Lower leg skin (tissue), 3 donors: ENCODE data around the gene TBKBP1.

Experiments used
- POLR2A ChIP-seq, 2 donors: fragments of 450-650 bp; IDR thresholded peaks; one replicate each; pipeline ENCODE4 v1.6.1; 2016 to 2017; ENCODE audit warnings: antibody characterized with exemption in 2 of 2, mild to moderate bottlenecking in 1 of 2, moderate library complexity in 1 of 2
- TF ChIP-seq, protein P1 (sequence below), 3 donors: fragments of 450-650 bp; IDR thresholded peaks; one replicate each; pipeline ENCODE4 v1.5.1; 2016; ENCODE audit warnings: antibody characterized with exemption in 3 of 3, mild to moderate bottlenecking in 3 of 3, moderate library complexity in 2 of 3

DNA sequence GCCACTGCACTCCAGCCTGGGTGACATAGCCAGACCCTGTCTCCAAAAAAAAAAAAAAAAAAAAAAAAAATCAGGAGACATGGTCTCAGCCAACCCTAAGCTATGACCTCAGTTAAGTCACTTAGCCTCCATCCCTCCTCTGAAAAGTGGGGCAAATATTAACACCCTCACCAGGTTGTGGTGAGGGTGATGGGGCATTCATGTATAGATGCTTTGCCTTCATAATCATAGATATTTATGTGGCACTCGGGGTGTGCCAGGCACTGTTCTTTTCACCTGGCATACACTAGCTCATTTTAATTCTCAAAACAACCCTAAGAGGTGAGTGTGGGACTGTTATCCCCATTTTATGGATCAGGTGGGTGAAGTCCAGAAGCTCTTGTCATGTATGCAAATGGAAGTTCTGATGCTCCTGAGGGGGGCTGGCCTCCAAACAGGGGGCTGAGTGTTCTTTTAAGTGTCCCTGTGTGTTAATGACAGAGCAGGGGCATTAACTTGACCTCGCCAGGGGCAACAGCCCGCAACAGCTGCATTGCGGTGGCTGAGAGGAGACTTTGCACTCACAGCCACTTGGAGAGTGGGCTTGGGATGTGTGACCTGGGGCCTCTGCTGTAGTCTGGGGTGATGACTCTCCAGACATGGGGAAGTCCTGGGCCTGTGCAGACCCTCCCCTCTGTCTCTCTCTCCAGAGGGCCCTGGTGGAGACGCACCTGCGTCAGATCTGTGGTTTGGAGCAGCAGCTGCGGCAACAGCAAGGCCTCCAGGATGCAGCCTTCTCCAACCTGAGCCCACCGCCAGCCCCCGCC, 4.1 kb downstream of the TBKBP1 start:
- no peak for TF ChIP-seq POLR2A (IDR thresholded peaks at IDR 0.05)
- TF ChIP-seq, protein P1, sequence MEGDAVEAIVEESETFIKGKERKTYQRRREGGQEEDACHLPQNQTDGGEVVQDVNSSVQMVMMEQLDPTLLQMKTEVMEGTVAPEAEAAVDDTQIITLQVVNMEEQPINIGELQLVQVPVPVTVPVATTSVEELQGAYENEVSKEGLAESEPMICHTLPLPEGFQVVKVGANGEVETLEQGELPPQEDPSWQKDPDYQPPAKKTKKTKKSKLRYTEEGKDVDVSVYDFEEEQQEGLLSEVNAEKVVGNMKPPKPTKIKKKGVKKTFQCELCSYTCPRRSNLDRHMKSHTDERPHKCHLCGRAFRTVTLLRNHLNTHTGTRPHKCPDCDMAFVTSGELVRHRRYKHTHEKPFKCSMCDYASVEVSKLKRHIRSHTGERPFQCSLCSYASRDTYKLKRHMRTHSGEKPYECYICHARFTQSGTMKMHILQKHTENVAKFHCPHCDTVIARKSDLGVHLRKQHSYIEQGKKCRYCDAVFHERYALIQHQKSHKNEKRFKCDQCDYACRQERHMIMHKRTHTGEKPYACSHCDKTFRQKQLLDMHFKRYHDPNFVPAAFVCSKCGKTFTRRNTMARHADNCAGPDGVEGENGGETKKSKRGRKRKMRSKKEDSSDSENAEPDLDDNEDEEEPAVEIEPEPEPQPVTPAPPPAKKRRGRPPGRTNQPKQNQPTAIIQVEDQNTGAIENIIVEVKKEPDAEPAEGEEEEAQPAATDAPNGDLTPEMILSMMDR (IDR thresholded peaks at IDR 0.05) = no peak
